ENCODE measurements around the gene CTXND1. TPM values are rescaled to one million over a fixed set of nuclear protein-coding genes. Genes with fewer than 3 reads are reported as not detected.

CTXND1 gene
- total and polyA plus RNA-seq, 2 of the 13 experiments (the other 11 are each of a cell fraction or from before 2014, with no cell fraction given), result 1.2 to 2.1 TPM

DNA sequence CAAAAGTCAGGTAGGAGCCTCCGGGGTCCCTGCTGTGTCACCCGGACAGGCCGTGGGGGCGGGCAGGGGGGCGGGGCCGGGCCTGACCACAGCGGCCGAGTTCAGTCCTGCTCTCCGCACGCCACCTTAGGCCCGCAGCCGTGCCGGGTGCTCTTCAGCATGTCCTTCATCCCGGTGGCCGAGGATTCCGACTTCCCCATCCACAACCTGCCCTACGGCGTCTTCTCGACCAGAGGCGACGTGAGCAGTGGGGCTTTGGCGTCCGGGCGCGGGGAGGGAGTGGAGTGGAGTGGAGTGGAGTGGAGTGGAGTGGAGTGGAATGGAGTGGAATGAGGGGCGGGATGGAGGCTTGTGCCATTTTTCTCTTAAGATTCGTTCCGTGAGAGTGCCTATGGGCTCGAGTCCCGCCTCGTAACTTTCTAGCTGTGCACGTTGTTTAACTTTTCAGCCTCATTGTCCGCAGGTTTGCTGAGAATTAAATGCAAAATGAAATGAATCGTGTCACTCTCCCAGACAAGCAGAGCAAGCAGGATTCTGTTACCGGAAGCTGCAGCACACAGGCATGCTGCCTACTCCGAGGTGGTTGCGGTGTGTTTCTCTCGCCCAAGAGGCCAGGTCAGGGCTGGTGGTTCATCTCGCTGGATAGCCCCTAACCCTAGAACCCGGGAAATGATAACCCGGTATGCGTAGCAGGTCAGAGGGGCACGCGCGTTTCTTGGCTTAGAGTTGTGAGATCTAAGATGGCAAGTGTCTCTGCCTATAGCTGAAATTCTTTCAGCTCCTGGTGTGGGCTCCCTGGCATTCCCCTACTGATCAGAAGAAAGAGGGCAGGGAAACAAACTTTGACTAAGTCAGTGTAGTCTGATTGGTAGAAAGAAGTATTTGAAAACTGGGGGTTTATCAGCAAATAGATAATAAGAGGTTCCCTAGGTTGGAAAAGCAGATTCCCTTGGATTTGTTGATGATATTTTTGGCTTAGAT, 98.8 kb downstream of the CTXND1 start, which contains the start of gene FAH:
Gene FAH (plus strand): TSS at position 104 of the 981 bp plus-strand sequence. CDS start 56 bp downstream, at position 160.
- DNase-seq (ENCODE audit: low spot score) (peak; percentile 30), FAIRE-seq (peak; percentile 8), ATAC-seq (peak; percentile 89)
- CTCF ChIA-PET (ENCODE audit: low intra/inter-chr PET ratio, low total read pairs), result no interaction called here
- Histone ChIP-seq H3K36me3 (replicated peaks in 1 of 2; ENCODE audit: control insufficient read depth in 1 of 2, insufficient read depth in 2 of 2, low read length in 2 of 2) (no peaks in the 10 kb centered on the region; a peak in 1 of 5 replicates), H3K27ac (ENCODE audit: extremely low read length, insufficient read depth, low read length) (peak within 1 kb of the TSS; percentile 68), H3K79me2 (ENCODE audit: insufficient read depth, low read length) (peaks cover 24% of the 10 kb centered on the region), H2AFZ (ENCODE audit: low read length) (peak within 1 kb of the TSS; percentile 83), H4K20me1 (ENCODE audit: insufficient read depth, low read length) (no peaks in the 10 kb centered on the region), H3K9me3 (ENCODE audit: low read length) (no peaks in the 10 kb centered on the region), H3K27me3 (ENCODE audit: control insufficient read depth in 1 of 2, insufficient read depth in 2 of 2, low read length in 2 of 2) (no peaks in the 10 kb centered on the region; a peak in 1 of 5 replicates), H3K4me3 (replicated peaks in 1 of 3; ENCODE audit: insufficient read depth in 1 of 3, low read depth in 2 of 3, low read length in 3 of 3) (peak within 1 kb of the TSS; percentile 78 to 89 (median 88)), H3K4me2 (ENCODE audit: low read depth, low read length) (peak within 1 kb of the TSS; percentile 99), H3K9ac (ENCODE audit: insufficient read depth, low read depth, low read length) (peak within 1 kb of the TSS; percentile 73), H3K4me1 (ENCODE audit: insufficient read depth, low read length) (peaks cover 66% of the 10 kb centered on the region)
- in situ Hi-C loops (cut with HindIII; ENCODE audit: extremely low pct_ligation_motif_present, low pct_unique_long_range_greater_than_20kb), result loop anchor here (5.0 to 25.0 kb wide), 2 partner anchors 81 to 266 kb away; partner anchors contain the start of gene MTHFS
- BruUV-seq (replicated peaks), result TSS peak; percentile 69
- WGBS (ENCODE audit: low lambda C conversion rate), result 1% methylated on average over 26 of the region's 45 CpGs
- intact Hi-C loops (cut with micrococcal nuclease; ENCODE audit: unreplicated experiment), result loop anchor here (5.0 to 10.0 kb wide), 2 partner anchors 81 to 268 kb away; no protein-coding TSS in a partner anchor
- POLR2A ChIA-PET, result interaction anchor here (0.8 to 3.5 kb wide), 6 partner anchors 9 to 205 kb away, joined by 3 to 24 read pairs (median 4); partner anchors contain the start of gene ZFAND6
- no peak for TF ChIP-seq LCORL (IDR thresholded peaks at IDR 0.05)
- peak; percentile 79 for TF ChIP-seq LCORL (CRISPR knock-in tag; IDR thresholded peaks at IDR 0.05)
- peak; percentile 80 for TF ChIP-seq ZFP91 (CRISPR knock-in tag; IDR thresholded peaks at IDR 0.05; ENCODE audit: borderline replicate concordance)
- TF ChIP-seq HIC2 (CRISPR knock-in tag; IDR thresholded peaks at IDR 0.05; ENCODE audit: low read depth), result peak; percentile 45; the same call in 1 of the 2 replicates
- peak; percentile 10; the same call in 1 of the 2 replicates for TF ChIP-seq FOXA3 (CRISPR knock-in tag; IDR thresholded peaks at IDR 0.05)
- TF ChIP-seq PBX2 (CRISPR knock-in tag; IDR thresholded peaks at IDR 0.05), result no peak
- TF ChIP-seq, protein P1, sequence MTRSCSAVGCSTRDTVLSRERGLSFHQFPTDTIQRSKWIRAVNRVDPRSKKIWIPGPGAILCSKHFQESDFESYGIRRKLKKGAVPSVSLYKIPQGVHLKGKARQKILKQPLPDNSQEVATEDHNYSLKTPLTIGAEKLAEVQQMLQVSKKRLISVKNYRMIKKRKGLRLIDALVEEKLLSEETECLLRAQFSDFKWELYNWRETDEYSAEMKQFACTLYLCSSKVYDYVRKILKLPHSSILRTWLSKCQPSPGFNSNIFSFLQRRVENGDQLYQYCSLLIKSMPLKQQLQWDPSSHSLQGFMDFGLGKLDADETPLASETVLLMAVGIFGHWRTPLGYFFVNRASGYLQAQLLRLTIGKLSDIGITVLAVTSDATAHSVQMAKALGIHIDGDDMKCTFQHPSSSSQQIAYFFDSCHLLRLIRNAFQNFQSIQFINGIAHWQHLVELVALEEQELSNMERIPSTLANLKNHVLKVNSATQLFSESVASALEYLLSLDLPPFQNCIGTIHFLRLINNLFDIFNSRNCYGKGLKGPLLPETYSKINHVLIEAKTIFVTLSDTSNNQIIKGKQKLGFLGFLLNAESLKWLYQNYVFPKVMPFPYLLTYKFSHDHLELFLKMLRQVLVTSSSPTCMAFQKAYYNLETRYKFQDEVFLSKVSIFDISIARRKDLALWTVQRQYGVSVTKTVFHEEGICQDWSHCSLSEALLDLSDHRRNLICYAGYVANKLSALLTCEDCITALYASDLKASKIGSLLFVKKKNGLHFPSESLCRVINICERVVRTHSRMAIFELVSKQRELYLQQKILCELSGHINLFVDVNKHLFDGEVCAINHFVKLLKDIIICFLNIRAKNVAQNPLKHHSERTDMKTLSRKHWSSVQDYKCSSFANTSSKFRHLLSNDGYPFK (CRISPR knock-in tag; IDR thresholded peaks at IDR 0.05; ENCODE audit: borderline replicate concordance), result peak; percentile 36; the same call in 1 of the 2 replicates
- TF ChIP-seq KDM5B (CRISPR knock-in tag; IDR thresholded peaks at IDR 0.05; ENCODE audit: borderline replicate concordance), result peak; percentile 83
- TF ChIP-seq ZFP36L2 (CRISPR knock-in tag; IDR thresholded peaks at IDR 0.05), result no peak
- peak; percentile 71 for TF ChIP-seq KDM2A (CRISPR knock-in tag; IDR thresholded peaks at IDR 0.05; ENCODE audit: borderline replicate concordance, low read depth)
- TF ChIP-seq ZMAT3 (CRISPR knock-in tag; conservative IDR thresholded peaks at IDR 0.05), result peak; percentile 62; the same call in 1 of the 2 replicates
- peak; percentile 73 for TF ChIP-seq IKZF4 (CRISPR knock-in tag; IDR thresholded peaks at IDR 0.05; ENCODE audit: borderline replicate concordance, low read depth, not compliant biosample characterization)
- peak; percentile 56; the same call in 1 of the 2 replicates for TF ChIP-seq ZSCAN25 (CRISPR knock-in tag; IDR thresholded peaks at IDR 0.05)
- TF ChIP-seq ZKSCAN5 (CRISPR knock-in tag; IDR thresholded peaks at IDR 0.05), result peak; percentile 92

All from HepG2 (cell line).